Measurements from ENCODE around the gene MAPK8IP1.
"Not testable (repeated sequence)": the region's sequence is repeated elsewhere in the genome, so short reads cannot be mapped to it uniquely, and the experiment has no call there.

MAPK8IP1 gene

GRCh38 chr11:45896422-45896984 lies 11.1 kb downstream of the MAPK8IP1 start:
- H3K4me3 ChIP-seq (ENCODE audit: low read depth, low read length) = peak overlapping the region; percentile 18
- H3K36me3 ChIP-seq (ENCODE audit: control insufficient read depth, insufficient read depth, low read length) = no peaks in the 10 kb centered on the region
- H3K9me3 ChIP-seq (ENCODE audit: control insufficient read depth, insufficient read depth, low read length) = no peaks in the 10 kb centered on the region
- peaks cover 16% of the 10 kb centered on the region for H3K4me1 ChIP-seq (ENCODE audit: control insufficient read depth, insufficient read depth, low read length)
- H3K9ac ChIP-seq (ENCODE audit: low read depth, low read length) = no peak overlapping the region
- peaks cover 3% of the 10 kb centered on the region for H3K27me3 ChIP-seq (ENCODE audit: control insufficient read depth, insufficient read depth, low read length)

DNA sequence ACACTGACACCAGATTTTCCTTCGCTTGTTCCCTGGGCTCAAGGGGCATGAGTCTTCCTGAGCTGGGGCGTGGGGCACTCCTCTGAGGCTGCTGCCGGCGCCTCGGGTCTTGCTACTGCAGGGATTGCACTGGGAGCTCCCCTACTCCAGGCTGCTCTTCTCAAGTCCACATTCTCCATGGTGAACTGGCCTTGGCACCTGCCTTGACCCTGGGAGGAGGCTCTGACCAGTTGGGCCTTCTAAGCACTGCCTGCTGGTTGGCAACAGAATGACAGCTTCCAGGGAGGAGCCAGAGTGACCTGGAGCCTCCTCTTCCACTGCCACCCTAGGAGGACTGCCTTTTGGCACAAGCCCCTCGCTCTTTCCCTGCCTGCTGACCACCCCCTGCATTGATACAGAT lies 12.1 kb downstream of the MAPK8IP1 start:
- Histone ChIP-seq H3K36me3 (ENCODE audit: control insufficient read depth, insufficient read depth, low read length) (peaks cover 6% of the 10 kb centered on the region), H3K9me3 (ENCODE audit: control insufficient read depth, insufficient read depth, low read length) (no peaks in the 10 kb centered on the region), H3K4me3 (ENCODE audit: low read depth, low read length) (no peak overlapping the region), H3K4me1 (ENCODE audit: control insufficient read depth, insufficient read depth, low read length) (peaks cover 15% of the 10 kb centered on the region), H3K9ac (ENCODE audit: low read depth, low read length) (no peak overlapping the region), H3K27me3 (ENCODE audit: control insufficient read depth, insufficient read depth, low read length) (peaks cover 3% of the 10 kb centered on the region)

- H3K36me3 ChIP-seq (ENCODE audit: control insufficient read depth, insufficient read depth, low read length) = peaks cover 20% of the 10 kb centered on the region
- H3K9ac ChIP-seq (ENCODE audit: low read depth, low read length) = no peak overlapping the region
- H3K4me1 ChIP-seq (ENCODE audit: control insufficient read depth, insufficient read depth, low read length) = peaks cover 9% of the 10 kb centered on the region
- H3K4me3 ChIP-seq (ENCODE audit: low read depth, low read length) = peak overlapping the region; percentile 41
- no peaks in the 10 kb centered on the region for H3K9me3 ChIP-seq (ENCODE audit: control insufficient read depth, insufficient read depth, low read length)
- H3K27me3 ChIP-seq (ENCODE audit: control insufficient read depth, insufficient read depth, low read length) = peaks cover 3% of the 10 kb centered on the region
Observed at GRCh38 chr11:45899086-45899447, 13.6 kb downstream of the MAPK8IP1 start.

DNA sequence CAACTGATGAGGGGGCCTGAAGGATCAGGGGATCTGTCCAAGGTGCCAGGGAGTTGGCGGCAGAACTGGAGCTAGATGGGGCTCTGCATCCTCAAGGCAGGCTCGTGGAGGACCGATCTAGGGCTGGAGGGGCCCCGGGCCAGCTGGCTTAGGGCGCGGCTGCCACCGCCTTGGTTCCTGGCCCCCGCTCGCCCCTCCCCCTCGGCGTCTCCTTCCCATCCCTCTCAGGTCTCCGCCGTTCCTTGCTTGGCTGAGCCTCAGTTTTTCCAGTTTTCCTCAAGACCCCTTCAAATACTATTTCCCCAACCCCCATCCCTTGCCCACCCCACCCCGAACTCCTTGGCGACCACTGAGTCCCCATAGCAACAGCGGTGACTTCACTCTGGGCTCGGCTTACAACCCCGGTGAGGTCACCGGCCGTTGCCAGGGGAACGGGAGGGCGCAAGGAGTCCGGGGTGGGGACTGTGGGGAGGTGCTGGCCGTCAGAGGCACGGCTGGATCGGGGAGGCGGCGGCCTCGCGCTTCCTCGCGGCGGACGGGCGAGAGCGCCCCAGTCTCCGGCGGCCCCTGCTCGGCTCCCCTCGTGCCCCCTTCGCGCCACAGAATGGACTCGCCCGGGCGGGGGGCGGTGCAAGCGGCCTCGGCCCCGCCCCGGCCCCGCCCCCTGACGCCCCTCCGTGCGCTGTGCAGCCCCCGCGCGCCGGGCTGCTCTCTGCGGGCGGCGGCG lies 14.2 kb downstream of the MAPK8IP1 start:
- Histone ChIP-seq H3K27me3 (ENCODE audit: control insufficient read depth, insufficient read depth, low read length) (peaks cover 3% of the 10 kb centered on the region), H3K4me1 (ENCODE audit: control insufficient read depth, insufficient read depth, low read length) (peaks cover 9% of the 10 kb centered on the region), H3K9ac (ENCODE audit: low read depth, low read length) (no peak overlapping the region), H3K4me3 (ENCODE audit: low read depth, low read length) (peak overlapping the region; percentile 41), H3K36me3 (ENCODE audit: control insufficient read depth, insufficient read depth, low read length) (peaks cover 24% of the 10 kb centered on the region), H3K9me3 (ENCODE audit: control insufficient read depth, insufficient read depth, low read length) (no peaks in the 10 kb centered on the region)

GRCh38 chr11:45900175-45900800 lies 14.8 kb downstream of the MAPK8IP1 start:
- Histone ChIP-seq H3K36me3 (ENCODE audit: control insufficient read depth, insufficient read depth, low read length) (peaks cover 27% of the 10 kb centered on the region), H3K9ac (ENCODE audit: low read depth, low read length) (peak overlapping the region; percentile 47)

DNA sequence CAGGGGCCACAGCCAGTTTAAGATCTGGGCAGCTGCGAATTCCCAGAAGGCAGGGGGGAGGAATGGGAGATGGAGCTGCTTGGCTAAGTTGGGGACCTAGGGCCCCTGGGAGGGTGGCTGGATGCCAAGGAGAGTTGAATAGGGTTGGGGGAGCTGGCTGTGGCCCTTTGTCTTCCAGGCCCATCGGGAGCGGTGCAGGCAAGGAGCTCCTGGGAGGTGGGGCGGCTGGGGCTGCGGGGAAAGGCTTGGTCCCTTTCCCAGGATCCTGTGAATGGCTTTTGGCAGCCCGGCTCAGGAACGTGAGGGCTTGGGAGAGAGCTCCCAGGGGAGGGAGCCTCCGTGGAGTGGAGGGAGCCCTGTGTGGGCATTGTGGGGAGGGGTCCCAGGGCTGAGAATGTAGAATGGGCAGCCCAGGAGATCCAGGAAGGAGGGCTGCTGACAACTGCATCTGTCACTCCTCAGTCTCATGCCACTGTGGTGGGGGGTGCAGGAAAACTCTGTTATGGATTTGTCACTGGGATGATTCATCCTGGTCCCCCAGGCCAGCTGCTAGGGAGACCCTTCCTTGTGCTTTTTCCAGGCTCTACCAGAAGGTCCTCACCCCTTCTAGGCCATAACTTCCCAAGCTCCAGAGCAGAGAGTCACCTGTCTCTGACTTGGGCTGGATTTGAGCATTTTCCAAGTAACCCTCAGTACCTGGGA lies 15.6 kb downstream of the MAPK8IP1 start:
- Histone ChIP-seq H3K36me3 (ENCODE audit: control insufficient read depth, insufficient read depth, low read length) (peaks cover 29% of the 10 kb centered on the region), H3K4me1 (ENCODE audit: control insufficient read depth, insufficient read depth, low read length) (peaks cover 6% of the 10 kb centered on the region), H3K27me3 (ENCODE audit: control insufficient read depth, insufficient read depth, low read length) (peaks cover 3% of the 10 kb centered on the region), H3K4me3 (ENCODE audit: low read depth, low read length) (peak overlapping the region; percentile 63), H3K9me3 (ENCODE audit: control insufficient read depth, insufficient read depth, low read length) (no peaks in the 10 kb centered on the region), H3K9ac (ENCODE audit: low read depth, low read length) (peak overlapping the region; percentile 47)

More at GRCh38 chr11:45900175-45900800, 14.8 kb downstream of the MAPK8IP1 start:
- not testable (repeated sequence) for H3K27me3 ChIP-seq (ENCODE audit: control insufficient read depth, insufficient read depth, low read length); H3K9me3 ChIP-seq (ENCODE audit: control insufficient read depth, insufficient read depth, low read length); H3K4me1 ChIP-seq (ENCODE audit: control insufficient read depth, insufficient read depth, low read length)
- H3K4me3 ChIP-seq (ENCODE audit: low read depth, low read length) = peak overlapping the region; percentile 63

GRCh38 chr11:45901626-45902025 lies 16.2 kb downstream of the MAPK8IP1 start:
- peaks cover 29% of the 10 kb centered on the region for H3K36me3 ChIP-seq (ENCODE audit: control insufficient read depth, insufficient read depth, low read length)
- H3K4me3 ChIP-seq (ENCODE audit: low read depth, low read length) = no peak overlapping the region
- no peak overlapping the region for H3K9ac ChIP-seq (ENCODE audit: low read depth, low read length)

GRCh38 chr11:45902452-45903380 lies 17.3 kb downstream of the MAPK8IP1 start:
- Histone ChIP-seq H3K36me3 (ENCODE audit: control insufficient read depth, insufficient read depth, low read length) (peaks cover 29% of the 10 kb centered on the region), H3K4me3 (ENCODE audit: low read depth, low read length) (no peak overlapping the region), H3K27me3 (ENCODE audit: control insufficient read depth, insufficient read depth, low read length) (peaks cover 3% of the 10 kb centered on the region), H3K9me3 (ENCODE audit: control insufficient read depth, insufficient read depth, low read length) (no peaks in the 10 kb centered on the region), H3K4me1 (ENCODE audit: control insufficient read depth, insufficient read depth, low read length) (peaks cover 4% of the 10 kb centered on the region), H3K9ac (ENCODE audit: low read depth, low read length) (no peak overlapping the region)

More at GRCh38 chr11:45901626-45902025, 16.2 kb downstream of the MAPK8IP1 start:
- Histone ChIP-seq H3K9me3 (ENCODE audit: control insufficient read depth, insufficient read depth, low read length) (no peaks in the 10 kb centered on the region), H3K27me3 (ENCODE audit: control insufficient read depth, insufficient read depth, low read length) (peaks cover 3% of the 10 kb centered on the region), H3K4me1 (ENCODE audit: control insufficient read depth, insufficient read depth, low read length) (peaks cover 4% of the 10 kb centered on the region)

DNA sequence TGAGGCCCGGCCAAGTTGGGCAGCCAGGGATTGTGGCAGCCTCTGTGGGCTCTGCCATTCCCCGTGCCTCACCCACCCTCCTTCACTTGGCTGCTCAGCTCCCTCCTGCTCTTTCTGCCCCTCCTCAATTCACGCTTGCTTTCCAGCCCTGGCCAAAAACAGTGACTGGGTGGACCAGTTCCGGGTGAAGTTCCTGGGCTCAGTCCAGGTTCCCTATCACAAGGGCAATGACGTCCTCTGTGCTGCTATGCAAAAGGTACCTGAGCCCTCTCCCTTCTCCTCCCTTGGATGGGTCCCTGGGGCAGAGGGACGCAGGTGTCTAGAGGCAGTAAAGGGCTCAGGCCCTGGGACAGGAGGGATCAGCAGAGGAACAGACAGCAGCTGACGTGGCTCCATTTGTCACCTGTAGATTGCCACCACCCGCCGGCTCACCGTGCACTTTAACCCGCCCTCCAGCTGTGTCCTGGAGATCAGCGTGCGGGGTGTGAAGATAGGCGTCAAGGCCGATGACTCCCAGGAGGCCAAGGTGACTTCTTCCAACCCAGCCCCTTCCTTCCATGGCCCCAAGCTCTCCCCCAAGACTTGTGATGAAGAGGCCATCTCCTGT lies 19.0 kb downstream of the MAPK8IP1 start:
- H3K9me3 ChIP-seq (ENCODE audit: control insufficient read depth, insufficient read depth, low read length) = no peaks in the 10 kb centered on the region
- H3K9ac ChIP-seq (ENCODE audit: low read depth, low read length) = no peak overlapping the region
- no peak overlapping the region for H3K4me3 ChIP-seq (ENCODE audit: low read depth, low read length)
- H3K36me3 ChIP-seq (ENCODE audit: control insufficient read depth, insufficient read depth, low read length) = peaks cover 29% of the 10 kb centered on the region
- peaks cover 3% of the 10 kb centered on the region for H3K27me3 ChIP-seq (ENCODE audit: control insufficient read depth, insufficient read depth, low read length)
- H3K4me1 ChIP-seq (ENCODE audit: control insufficient read depth, insufficient read depth, low read length) = no peaks in the 10 kb centered on the region

DNA sequence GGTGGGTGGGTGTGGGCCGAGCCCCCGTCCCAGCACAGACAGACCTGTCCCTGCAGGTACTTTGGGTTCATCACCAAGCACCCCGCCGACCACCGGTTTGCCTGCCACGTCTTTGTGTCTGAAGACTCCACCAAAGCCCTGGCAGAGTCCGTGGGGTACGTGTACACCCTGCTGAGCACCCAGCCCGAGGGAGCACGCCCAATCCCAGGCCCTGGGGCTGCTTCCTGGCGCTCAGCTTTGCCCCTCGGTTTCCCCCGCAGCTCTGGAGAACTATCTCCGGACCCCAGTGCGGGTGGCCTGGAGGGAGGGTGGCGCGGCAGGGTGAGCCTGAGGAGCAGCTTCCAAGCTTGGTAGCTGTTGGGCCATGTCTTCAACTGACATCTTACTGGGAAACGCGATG lies 19.6 kb downstream of the MAPK8IP1 start:
- Histone ChIP-seq H3K9me3 (ENCODE audit: control insufficient read depth, insufficient read depth, low read length) (no peaks in the 10 kb centered on the region), H3K27me3 (ENCODE audit: control insufficient read depth, insufficient read depth, low read length) (peaks cover 3% of the 10 kb centered on the region), H3K9ac (ENCODE audit: low read depth, low read length) (no peak overlapping the region), H3K4me1 (ENCODE audit: control insufficient read depth, insufficient read depth, low read length) (no peaks in the 10 kb centered on the region), H3K4me3 (ENCODE audit: low read depth, low read length) (no peak overlapping the region), H3K36me3 (ENCODE audit: control insufficient read depth, insufficient read depth, low read length) (peaks cover 29% of the 10 kb centered on the region)

DNA sequence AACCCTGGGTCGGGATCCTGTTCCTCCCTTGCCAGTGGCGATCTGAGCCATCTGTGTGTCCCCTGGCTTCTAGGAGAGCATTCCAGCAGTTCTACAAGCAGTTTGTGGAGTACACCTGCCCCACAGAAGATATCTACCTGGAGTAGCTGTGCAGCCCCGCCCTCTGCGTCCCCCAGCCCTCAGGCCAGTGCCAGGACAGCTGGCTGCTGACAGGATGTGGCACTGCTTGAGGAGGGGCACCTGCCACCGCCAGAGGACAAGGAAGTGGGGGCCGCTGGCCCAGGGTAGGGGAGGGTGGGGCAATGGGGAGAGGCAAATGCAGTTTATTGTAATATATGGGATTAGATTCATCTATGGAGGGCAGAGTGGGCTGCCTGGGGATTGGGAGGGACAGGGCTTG lies 20.1 kb downstream of the MAPK8IP1 start:
- not testable (repeated sequence) for H3K4me3 ChIP-seq (ENCODE audit: low read depth, low read length); H3K4me1 ChIP-seq (ENCODE audit: control insufficient read depth, insufficient read depth, low read length); H3K9me3 ChIP-seq (ENCODE audit: control insufficient read depth, insufficient read depth, low read length); H3K27me3 ChIP-seq (ENCODE audit: control insufficient read depth, insufficient read depth, low read length); H3K9ac ChIP-seq (ENCODE audit: low read depth, low read length)
- H3K36me3 ChIP-seq (ENCODE audit: control insufficient read depth, insufficient read depth, low read length) = peaks cover 30% of the 10 kb centered on the region

All from iPS-15b (cell line).